CD4-positive, alpha-beta T cell treated with Interleukin-17A for 1 hour (primary cell): Measurements from ENCODE around the gene ANKRD36B.
"Not testable (repeated sequence)": the region's sequence is repeated elsewhere in the genome, so short reads cannot be mapped to it uniquely, and the experiment has no call there.

ENCODE experiments used
- DNase-seq: peaks from one replicate; pipeline ENCODE4 v3.0.0-alpha.2; 2020

ANKRD36B gene

GRCh38 chr2:97548536-97548935, 41.1 kb downstream of the ANKRD36B start:
- not testable (repeated sequence) for DNase-seq

GRCh38 chr2:97546711-97547110, 43.0 kb downstream of the ANKRD36B start:
- no peak for DNase-seq

- DNase-seq = not testable (repeated sequence)
Observed at GRCh38 chr2:97544911-97545310, 44.8 kb downstream of the ANKRD36B start.

- DNase-seq = not testable (repeated sequence)
Observed at GRCh38 chr2:97525904-97526303, 63.8 kb downstream of the ANKRD36B start.

- not testable (repeated sequence) for DNase-seq
Observed at GRCh38 chr2:97523816-97524215, 65.9 kb downstream of the ANKRD36B start.

GRCh38 chr2:97522916-97523555, 66.6 kb downstream of the ANKRD36B start:
- not testable (repeated sequence) for DNase-seq

GRCh38 chr2:97495651-97496050, 94.0 kb downstream of the ANKRD36B start:
- DNase-seq = not testable (repeated sequence)

- not testable (repeated sequence) for DNase-seq
Observed at GRCh38 chr2:97490141-97490540, 99.5 kb downstream of the ANKRD36B start.
